Upper lobe of left lung (tissue), 6 donors: Measurements from ENCODE around the gene PIGC. TPM values are rescaled to one million over a fixed set of nuclear protein-coding genes. Genes with fewer than 3 reads are reported as not detected.

Experiments used
- ATAC-seq, 2 donors: fragments of 200-7000 bp; cut with Tn5 transposase; one replicate each; pipeline ENCODE4 v1.9.1; 2022; ENCODE audit warnings: mild to moderate bottlenecking in 2 of 2, moderate library complexity in 2 of 2; ENCODE audit not compliant: low FRiP score in 2 of 2
- DNase-seq, 2 donors: peaks; one replicate each; pipeline ENCODE4 v3.0.0-alpha.2; 2019 to 2020
- H3K27ac ChIP-seq, 4 donors: fragments of 200-600 bp; sonication (generic); one replicate each; pipeline ENCODE4 v1.5.1; 2016 to 2019
- H3K27me3 ChIP-seq, 4 donors: fragments of 200-600 bp; sonication (generic); one replicate each; pipeline ENCODE4 v1.5.1; 2017 to 2019
- H3K36me3 ChIP-seq, 4 donors: fragments of 200-600 bp; sonication (generic); one replicate each; pipeline ENCODE4 v1.5.1; 2016 to 2019
- H3K4me1 ChIP-seq, 4 donors: fragments of 200-600 bp; sonication (generic); one replicate each; pipeline ENCODE4 v1.5.1; 2018 to 2019
- H3K4me3 ChIP-seq, 4 donors: fragments of 200-600 bp; sonication (generic); one replicate each; pipeline ENCODE4 v1.5.1; 2017 to 2019; ENCODE audit warnings: mild to moderate bottlenecking in 2 of 4, moderate library complexity in 1 of 4
- H3K9me3 ChIP-seq, 4 donors: fragments of 200-600 bp; sonication (generic); one replicate each; pipeline ENCODE4 v1.5.1; 2018 to 2019
- EP300 ChIP-seq, 4 donors: sonication (generic); formaldehyde crosslinking; IDR thresholded peaks; one replicate each; pipeline ENCODE4 v1.5.1; 2017; ENCODE audit warnings: antibody characterized with exemption in 4 of 4, control low read depth in 2 of 4
- POLR2A ChIP-seq, 4 donors: fragments of 450-650 bp; IDR thresholded peaks; one replicate each; pipeline ENCODE4 v1.5.1; 2016 to 2017; ENCODE audit warnings: antibody characterized with exemption in 4 of 4, mild to moderate bottlenecking in 2 of 4
- POLR2AphosphoS5 ChIP-seq, 2 donors: sonication (generic); formaldehyde crosslinking; IDR thresholded peaks; one replicate each; pipeline ENCODE4 v1.5.1; 2017; ENCODE audit warnings: antibody characterized with exemption in 2 of 2
- WGBS, 2 donors: methylation state at CpG; one replicate each; pipeline ENCODE4 v1.1.5; 2017 to 2018; 5-methylcytosine and 5-hydroxymethylcytosine counted together
- total RNA-seq, 6 donors: library from RNA; depleted of rRNA in 4 of 6; stranded (reverse); fragments of >200 nt in 4 of 6; gene quantifications; one replicate each; pipeline versions ENCODE4 v1.1.0 to v1.2.1, GENCODE V29; 2016 to 2021
- TF ChIP-seq, protein P1 (sequence below), 6 experiments: fragments of 450-650 bp in 4 of 6; fragments of 200-600 bp in 2 of 6; sonication (generic) in 2 of 6; IDR thresholded peaks; one replicate each; pipeline ENCODE4 v1.5.1; 2016 to 2019; ENCODE audit warnings: antibody characterized with exemption in 6 of 6
- donor health status: DM: no; HTN: no; CAD: no; lungs with moderate emphysema.
- donor health status: DM: no; HTN: yes; CAD: no; lungs with severe emphysema.

Gene PIGC
- total RNA-seq, 6 donors from 2014 or later = 5.9 to 23.4 (median 19.3) TPM

DNA sequence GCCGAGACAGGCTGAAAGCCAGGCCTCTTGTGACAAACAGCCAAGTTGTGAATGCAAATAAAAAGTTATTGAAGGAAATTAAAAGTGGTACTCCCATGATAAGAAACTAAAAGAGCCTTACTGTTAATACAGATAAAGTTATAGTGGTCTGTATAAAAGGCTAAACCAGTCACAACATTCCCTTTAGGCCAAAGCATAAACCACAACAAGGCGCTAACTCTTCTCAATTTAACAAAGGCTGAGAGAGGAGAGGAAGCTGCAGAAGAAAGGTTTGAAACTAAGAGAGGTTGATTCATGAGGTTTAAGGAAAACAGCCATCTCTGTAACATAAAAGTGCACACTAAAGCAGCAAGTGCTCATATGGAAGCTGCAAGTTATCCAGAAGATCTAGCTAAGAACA, 12.7 kb downstream of the PIGC start:
- Histone ChIP-seq H3K4me1 (peaks cover 5 to 12% (median 7%) of the 10 kb centered on the region in 4 donors), H3K36me3 (no peaks in the 10 kb centered on the region), H3K9me3 (no peaks in the 10 kb centered on the region), H3K4me3 (no peak overlapping the region), H3K27ac (no peak overlapping the region), H3K27me3 (no peaks in the 10 kb centered on the region)
- DNase-seq = no peak
- ATAC-seq = no peak
- TF ChIP-seq EP300 (IDR thresholded peaks at IDR 0.05) (no peak), POLR2A (IDR thresholded peaks at IDR 0.05) (no peak), POLR2AphosphoS5 (IDR thresholded peaks at IDR 0.05) (no peak)
- TF ChIP-seq, protein P1, sequence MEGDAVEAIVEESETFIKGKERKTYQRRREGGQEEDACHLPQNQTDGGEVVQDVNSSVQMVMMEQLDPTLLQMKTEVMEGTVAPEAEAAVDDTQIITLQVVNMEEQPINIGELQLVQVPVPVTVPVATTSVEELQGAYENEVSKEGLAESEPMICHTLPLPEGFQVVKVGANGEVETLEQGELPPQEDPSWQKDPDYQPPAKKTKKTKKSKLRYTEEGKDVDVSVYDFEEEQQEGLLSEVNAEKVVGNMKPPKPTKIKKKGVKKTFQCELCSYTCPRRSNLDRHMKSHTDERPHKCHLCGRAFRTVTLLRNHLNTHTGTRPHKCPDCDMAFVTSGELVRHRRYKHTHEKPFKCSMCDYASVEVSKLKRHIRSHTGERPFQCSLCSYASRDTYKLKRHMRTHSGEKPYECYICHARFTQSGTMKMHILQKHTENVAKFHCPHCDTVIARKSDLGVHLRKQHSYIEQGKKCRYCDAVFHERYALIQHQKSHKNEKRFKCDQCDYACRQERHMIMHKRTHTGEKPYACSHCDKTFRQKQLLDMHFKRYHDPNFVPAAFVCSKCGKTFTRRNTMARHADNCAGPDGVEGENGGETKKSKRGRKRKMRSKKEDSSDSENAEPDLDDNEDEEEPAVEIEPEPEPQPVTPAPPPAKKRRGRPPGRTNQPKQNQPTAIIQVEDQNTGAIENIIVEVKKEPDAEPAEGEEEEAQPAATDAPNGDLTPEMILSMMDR (IDR thresholded peaks at IDR 0.05) = no peak
- WGBS, 2 donors = 72 to 77% methylated on average over 2 of the region's 2 CpGs

DNA sequence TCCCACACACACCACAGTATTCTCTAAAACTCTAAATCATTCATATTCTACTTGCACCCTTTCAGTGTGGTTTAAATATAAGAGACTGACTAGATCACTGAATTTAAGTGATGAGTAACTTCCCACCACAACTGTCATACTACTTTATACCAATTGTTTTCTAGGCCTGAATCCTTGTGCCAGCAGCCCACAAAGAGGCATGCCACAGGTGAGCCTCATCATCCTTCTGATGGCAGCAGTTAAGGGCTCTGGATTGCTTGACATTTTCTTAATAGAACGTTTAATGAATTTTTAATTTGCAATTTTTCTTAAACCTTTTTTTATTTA, 13.8 kb downstream of the PIGC start:
- ATAC-seq = no peak
- no peak for DNase-seq
- Histone ChIP-seq H3K27me3 (no peaks in the 10 kb centered on the region), H3K27ac (no peak overlapping the region), H3K36me3 (no peaks in the 10 kb centered on the region), H3K4me3 (no peak overlapping the region), H3K4me1 (peaks cover 5 to 12% (median 7%) of the 10 kb centered on the region in 4 donors), H3K9me3 (no peaks in the 10 kb centered on the region)
- TF ChIP-seq, protein P1 (IDR thresholded peaks at IDR 0.05) = no peak
- TF ChIP-seq POLR2A (IDR thresholded peaks at IDR 0.05) = no peak
- no peak for TF ChIP-seq POLR2AphosphoS5 (IDR thresholded peaks at IDR 0.05)
- 76% methylated on average over 1 of the region's 1 CpG for WGBS, 2 donors

DNA sequence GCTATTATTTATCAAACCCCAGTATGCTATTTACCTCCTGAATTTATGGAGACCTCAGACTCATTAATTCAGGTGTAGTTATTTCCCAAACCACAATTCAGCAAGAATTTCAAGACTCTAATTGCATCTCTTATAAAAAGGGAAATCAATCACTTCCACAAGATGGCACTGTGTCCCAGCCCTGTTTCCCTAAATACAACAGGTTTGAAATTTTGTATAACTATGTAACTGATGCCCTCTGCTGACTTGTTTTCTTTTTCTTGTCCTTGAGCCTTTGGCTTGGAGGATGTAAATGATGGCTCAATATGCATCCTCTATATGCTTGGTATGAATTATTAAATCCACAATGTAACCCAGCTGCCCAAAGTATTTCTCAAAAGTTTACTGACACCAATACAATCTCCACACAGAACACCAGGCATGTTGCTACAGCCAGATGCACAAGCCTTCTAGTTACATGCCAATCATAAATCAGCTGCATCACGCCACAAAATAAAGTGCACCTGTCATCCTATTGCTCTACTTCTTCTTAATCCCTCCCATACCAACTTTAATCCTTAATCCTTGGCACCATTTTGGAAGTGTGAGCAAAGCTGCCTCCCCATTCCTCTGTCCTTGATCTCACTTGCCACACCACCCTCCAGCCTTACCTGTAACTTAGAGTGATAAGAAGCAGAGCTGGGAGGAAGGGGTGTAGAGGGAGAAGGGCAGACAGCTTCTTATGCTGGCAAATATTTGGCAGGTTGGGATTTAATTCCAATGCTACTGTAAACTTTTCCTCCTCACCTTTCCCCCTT, 14.3 kb downstream of the PIGC start:
- Histone ChIP-seq H3K36me3 (no peaks in the 10 kb centered on the region), H3K4me1 (peaks cover 5 to 12% (median 7%) of the 10 kb centered on the region in 4 donors), H3K27ac (no peak overlapping the region), H3K4me3 (no peak overlapping the region), H3K9me3 (no peaks in the 10 kb centered on the region), H3K27me3 (no peaks in the 10 kb centered on the region)
- no peak for DNase-seq
- TF ChIP-seq POLR2A (IDR thresholded peaks at IDR 0.05) = no peak
- no peak for TF ChIP-seq EP300 (IDR thresholded peaks at IDR 0.05)
- TF ChIP-seq, protein P1 (IDR thresholded peaks at IDR 0.05) = peak in 5 of 6 experiments; percentile 29 to 70 (median 57)
- ATAC-seq = peak in 1 of 2 donors; percentile 81
- WGBS, 2 donors = 95 to 97% methylated on average over 1 of the region's 1 CpG

DNA sequence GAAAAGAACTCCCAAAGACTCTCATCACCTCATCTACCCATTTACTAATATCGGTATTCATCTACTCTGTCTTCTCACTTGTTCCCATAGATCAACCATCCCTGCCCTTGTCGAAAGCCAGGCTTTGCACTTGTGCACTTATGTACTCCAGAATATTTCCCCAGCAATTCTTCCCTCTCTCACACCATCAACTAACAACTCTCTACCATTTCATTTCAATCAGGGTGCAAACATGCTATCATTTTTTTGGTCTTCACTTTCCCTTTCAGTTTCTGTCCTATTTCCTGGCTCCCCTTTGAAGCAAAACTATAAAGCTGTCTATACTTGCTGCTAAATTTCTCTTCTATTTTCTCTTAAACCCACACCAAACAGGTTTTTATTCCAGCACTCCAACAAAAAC, 16.7 kb downstream of the PIGC start:
- TF ChIP-seq POLR2AphosphoS5 (IDR thresholded peaks at IDR 0.05) (no peak), EP300 (IDR thresholded peaks at IDR 0.05) (no peak), POLR2A (IDR thresholded peaks at IDR 0.05) (no peak)
- TF ChIP-seq, protein P1 (IDR thresholded peaks at IDR 0.05) = no peak
- WGBS, 2 donors = 87 to 92% methylated on average over 2 of the region's 2 CpGs
- H3K9me3 ChIP-seq = no peaks in the 10 kb centered on the region
- no peak overlapping the region for H3K4me3 ChIP-seq
- DNase-seq = no peak
- no peak for ATAC-seq
- H3K27ac ChIP-seq = no peak overlapping the region
- H3K36me3 ChIP-seq = no peaks in the 10 kb centered on the region
- H3K27me3 ChIP-seq = no peaks in the 10 kb centered on the region
- H3K4me1 ChIP-seq = peaks cover 3 to 11% (median 6%) of the 10 kb centered on the region in 4 donors

DNA sequence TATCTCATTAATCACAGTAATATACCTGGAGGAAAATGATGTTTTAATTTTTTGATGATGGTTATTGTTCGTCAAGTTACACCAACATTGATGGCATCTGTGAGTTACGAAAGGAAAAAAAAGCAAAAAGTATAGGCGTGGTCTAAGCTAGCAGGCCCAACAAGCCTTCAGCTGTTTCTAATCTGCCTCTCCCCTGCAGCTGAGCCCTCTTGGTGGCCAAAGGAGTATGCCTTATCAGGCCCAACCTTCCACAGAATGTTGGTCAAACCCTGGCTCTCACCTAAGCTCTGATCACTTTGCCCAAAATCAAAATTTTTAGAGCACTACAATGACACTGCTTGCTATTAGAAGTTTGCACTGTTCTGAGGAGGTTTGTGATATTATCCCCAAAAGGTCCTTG, 18.5 kb downstream of the PIGC start:
- Histone ChIP-seq H3K27me3 (no peaks in the 10 kb centered on the region), H3K9me3 (no peaks in the 10 kb centered on the region), H3K36me3 (no peaks in the 10 kb centered on the region), H3K4me3 (no peak overlapping the region), H3K27ac (no peak overlapping the region), H3K4me1 (peaks cover 0 to 6% (median 0%) of the 10 kb centered on the region in 4 donors)
- WGBS, 2 donors = 84 to 89% methylated on average over 3 of the region's 3 CpGs
- no peak for DNase-seq
- TF ChIP-seq, protein P1 (IDR thresholded peaks at IDR 0.05) = no peak
- TF ChIP-seq POLR2AphosphoS5 (IDR thresholded peaks at IDR 0.05) = no peak
- no peak for TF ChIP-seq POLR2A (IDR thresholded peaks at IDR 0.05)
- no peak for TF ChIP-seq EP300 (IDR thresholded peaks at IDR 0.05)
- no peak for ATAC-seq
